ENCODE measurements around the gene HS3ST3B1. TPM values are rescaled to one million over a fixed set of nuclear protein-coding genes. Genes with fewer than 3 reads are reported as not detected.

Gene HS3ST3B1
- total RNA-seq, 2 experiments from 2014 or later = 4.9 to 5.1 TPM

- CTCF ChIA-PET = interaction anchor here (0.7 to 1.1 kb wide), 2 partner anchors 9 to 16 kb away, joined by 3 read pairs; no protein-coding TSS in a partner anchor
- peak; percentile 89 for ATAC-seq
- Mint-ChIP-seq H3K9me3 (no peaks in the 10 kb centered on the region), H3K27me3 (no peaks in the 10 kb centered on the region), H3K4me3 (no peak overlapping the region), H3K27ac (peak overlapping the region; percentile 70), H3K36me3 (ENCODE audit: low read depth) (peaks cover 5% of the 10 kb centered on the region), H3K4me1 (ENCODE audit: low read depth) (peaks cover 83% of the 10 kb centered on the region)
- TF ChIP-seq CTCF (IDR thresholded peaks at IDR 0.05) = no peak
- intact Hi-C loops (cut with micrococcal nuclease) = loop anchor here (5.0 kb wide), 1 partner anchor 35 kb away; the partner anchor contains the start of gene HS3ST3B1
- POLR2A ChIA-PET = interaction anchor here (0.7 to 3.1 kb wide), 5 partner anchors 10 to 36 kb away, joined by 3 to 20 read pairs (median 5); partner anchors contain the start of gene HS3ST3B1
- peak; percentile 92 for DNase-seq
Observed at GRCh38 chr17:14337596-14338079, 36.8 kb downstream of the HS3ST3B1 start.

GRCh38 chr17:14340857-14341754 lies 40.2 kb downstream of the HS3ST3B1 start:
- ChIA-PET POLR2A (interaction anchor here (0.6 to 1.2 kb wide), 4 partner anchors 11 to 333 kb away, joined by 3 read pairs; no protein-coding TSS in a partner anchor), CTCF (interaction anchor here (1.3 kb wide), 1 partner anchor 40 kb away, joined by 4 read pairs; the partner anchor contains the start of gene HS3ST3B1)
- intact Hi-C loops (cut with micrococcal nuclease) = no loop called here
- no peak for DNase-seq
- Mint-ChIP-seq H3K9me3 (no peaks in the 10 kb centered on the region), H3K4me1 (ENCODE audit: low read depth) (peaks cover 53% of the 10 kb centered on the region), H3K27me3 (no peaks in the 10 kb centered on the region), H3K27ac (peak overlapping the region; percentile 48), H3K36me3 (ENCODE audit: low read depth) (peaks cover 12% of the 10 kb centered on the region), H3K4me3 (no peak overlapping the region)
- no peak for TF ChIP-seq CTCF (IDR thresholded peaks at IDR 0.05)
- no peak for ATAC-seq

- intact Hi-C loops (cut with micrococcal nuclease) = no loop called here
- Mint-ChIP-seq H3K4me3 (no peak overlapping the region), H3K36me3 (ENCODE audit: low read depth) (peaks cover 15% of the 10 kb centered on the region), H3K27ac (no peak overlapping the region), H3K9me3 (no peaks in the 10 kb centered on the region), H3K27me3 (no peaks in the 10 kb centered on the region), H3K4me1 (ENCODE audit: low read depth) (peaks cover 47% of the 10 kb centered on the region)
- DNase-seq (no peak), ATAC-seq (no peak)
- TF ChIP-seq CTCF (IDR thresholded peaks at IDR 0.05) = no peak
- POLR2A ChIA-PET = interaction anchor here (0.7 to 1.2 kb wide), 2 partner anchors 11 to 104 kb away, joined by 3 read pairs; no protein-coding TSS in a partner anchor
- CTCF ChIA-PET = interaction anchor here (0.8 to 1.3 kb wide), 2 partner anchors 40 to 43 kb away, joined by 3 to 4 read pairs; partner anchors contain the start of gene HS3ST3B1
Observed at GRCh38 chr17:14341866-14342265, 41.0 kb downstream of the HS3ST3B1 start.

GRCh38 chr17:14346801-14347200 lies 45.9 kb downstream of the HS3ST3B1 start:
- intact Hi-C loops (cut with micrococcal nuclease) = no loop called here
- CTCF ChIA-PET = no interaction called here
- TF ChIP-seq CTCF (IDR thresholded peaks at IDR 0.05) = no peak

More at GRCh38 chr17:14346801-14347200, 45.9 kb downstream of the HS3ST3B1 start:
- Mint-ChIP-seq H3K9me3 (no peaks in the 10 kb centered on the region), H3K27ac (no peak overlapping the region), H3K36me3 (ENCODE audit: low read depth) (peaks cover 24% of the 10 kb centered on the region), H3K27me3 (no peaks in the 10 kb centered on the region), H3K4me1 (ENCODE audit: low read depth) (peaks cover 17% of the 10 kb centered on the region), H3K4me3 (no peak overlapping the region)
- POLR2A ChIA-PET = interaction anchor here (1.5 kb wide), 1 partner anchor 9 kb away, joined by 4 read pairs; no protein-coding TSS in a partner anchor
- no peak for DNase-seq
- no peak for ATAC-seq
